ENCODE data around the gene ELP5.

ELP5 gene

DNA sequence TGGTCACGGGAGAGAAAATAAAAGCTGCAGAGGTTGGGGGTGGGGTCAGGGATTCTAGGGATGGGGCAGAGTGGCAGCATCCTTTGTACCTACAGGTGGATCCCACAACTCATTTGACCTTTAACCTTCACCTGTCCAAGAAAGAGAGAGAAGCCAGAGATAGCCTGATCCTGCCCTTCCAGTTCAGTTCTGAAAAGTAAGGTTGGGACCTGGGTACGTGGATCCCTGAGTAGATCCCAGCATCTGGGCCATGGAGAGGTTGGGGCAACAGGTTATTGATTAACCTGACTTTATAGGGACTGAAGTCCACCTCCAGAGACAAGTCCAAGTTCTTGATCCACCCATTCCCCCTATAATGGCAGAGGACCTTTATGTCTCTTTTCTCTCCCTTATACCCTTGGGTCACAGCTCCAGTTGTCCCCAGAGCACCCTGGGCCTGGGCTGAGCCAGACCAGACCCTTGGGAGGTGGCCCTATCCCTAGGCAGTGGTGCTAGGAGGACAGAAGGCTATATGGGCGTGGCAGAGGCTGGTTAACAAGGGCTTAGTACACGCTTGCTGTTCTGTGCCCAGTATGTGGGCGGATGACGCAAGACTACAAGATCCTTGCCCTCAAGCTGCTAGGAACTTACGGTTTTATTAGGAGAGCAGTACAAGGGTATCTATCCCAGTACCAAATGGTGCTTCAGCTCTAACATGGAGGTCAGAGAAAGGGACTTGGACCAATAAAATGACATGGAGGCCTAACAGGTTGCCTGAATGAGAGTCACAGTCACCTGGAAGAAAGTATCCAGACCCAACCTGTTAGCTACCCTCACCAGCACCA is 6.9 kb downstream of the ELP5 start:
- no peak for DNase-seq

DNA sequence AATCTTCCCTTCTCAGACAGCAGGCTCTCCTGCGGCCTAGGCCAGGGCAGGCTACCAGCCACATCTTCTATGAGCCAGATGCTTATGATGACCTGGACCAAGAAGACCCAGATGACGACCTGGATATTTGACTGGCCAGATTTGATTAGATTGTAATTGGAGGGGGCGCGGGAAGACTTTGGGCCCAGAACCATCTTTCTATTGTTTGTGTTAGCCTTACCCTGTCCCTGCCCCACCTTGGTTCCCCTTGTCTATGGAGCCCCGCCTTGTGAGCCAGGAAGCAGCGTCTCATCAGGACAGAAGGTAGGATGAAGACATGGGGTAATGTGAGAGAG is 7.5 kb downstream of the ELP5 start:
- DNase-seq: no peak

- DNase-seq: no peak
Measured at GRCh38 chr17:7260151-7260550, 8.1 kb downstream of the ELP5 start.

- no peak for DNase-seq
Measured at GRCh38 chr17:7260651-7261378, 8.8 kb downstream of the ELP5 start.

GRCh38 chr17:7261379-7262191 is 9.6 kb downstream of the ELP5 start:
- no peak for DNase-seq

DNA sequence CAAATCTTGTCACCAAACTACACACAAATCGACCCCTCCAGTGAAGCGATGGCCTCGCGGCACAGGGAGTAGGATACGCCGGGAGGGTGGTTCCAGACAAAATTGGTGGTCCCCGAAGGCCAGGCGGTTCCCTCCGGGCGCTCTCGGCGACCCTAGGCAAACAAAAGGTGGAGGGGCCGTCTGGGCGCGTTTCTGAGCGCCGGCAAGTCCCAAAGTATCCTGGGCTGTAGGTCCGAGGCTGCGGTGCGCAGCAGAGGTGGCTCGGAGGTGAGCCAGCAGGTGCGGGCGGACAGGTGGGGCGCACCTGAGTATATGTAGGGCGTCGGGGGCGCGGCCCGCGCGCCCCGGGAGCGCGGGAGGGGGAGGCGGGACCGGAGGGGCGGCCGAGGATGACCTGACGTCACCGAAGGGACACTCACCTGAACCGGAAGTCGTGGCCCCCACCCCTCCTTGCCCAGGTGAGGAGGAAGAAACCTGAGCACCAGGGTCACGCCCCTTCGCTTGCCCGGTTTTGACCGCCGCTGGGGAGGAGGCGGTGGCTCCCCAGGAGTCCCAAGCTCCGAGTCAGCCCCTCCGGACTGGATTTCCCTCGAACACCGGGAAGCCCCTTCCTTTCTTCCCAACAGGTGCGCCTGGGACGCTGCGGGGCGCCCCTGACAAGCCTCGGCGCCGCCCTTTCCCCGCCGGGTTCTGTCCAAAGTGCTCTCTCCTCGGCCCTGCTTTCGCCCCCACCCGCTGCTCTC is 10.3 kb downstream of the ELP5 start, which contains the start of gene CLDN7:
CLDN7 (minus strand) TSS at position 287 of the 743 bp plus-strand sequence. CDS start 435 bp downstream, outside the sequence.
- no peak for DNase-seq

DNA sequence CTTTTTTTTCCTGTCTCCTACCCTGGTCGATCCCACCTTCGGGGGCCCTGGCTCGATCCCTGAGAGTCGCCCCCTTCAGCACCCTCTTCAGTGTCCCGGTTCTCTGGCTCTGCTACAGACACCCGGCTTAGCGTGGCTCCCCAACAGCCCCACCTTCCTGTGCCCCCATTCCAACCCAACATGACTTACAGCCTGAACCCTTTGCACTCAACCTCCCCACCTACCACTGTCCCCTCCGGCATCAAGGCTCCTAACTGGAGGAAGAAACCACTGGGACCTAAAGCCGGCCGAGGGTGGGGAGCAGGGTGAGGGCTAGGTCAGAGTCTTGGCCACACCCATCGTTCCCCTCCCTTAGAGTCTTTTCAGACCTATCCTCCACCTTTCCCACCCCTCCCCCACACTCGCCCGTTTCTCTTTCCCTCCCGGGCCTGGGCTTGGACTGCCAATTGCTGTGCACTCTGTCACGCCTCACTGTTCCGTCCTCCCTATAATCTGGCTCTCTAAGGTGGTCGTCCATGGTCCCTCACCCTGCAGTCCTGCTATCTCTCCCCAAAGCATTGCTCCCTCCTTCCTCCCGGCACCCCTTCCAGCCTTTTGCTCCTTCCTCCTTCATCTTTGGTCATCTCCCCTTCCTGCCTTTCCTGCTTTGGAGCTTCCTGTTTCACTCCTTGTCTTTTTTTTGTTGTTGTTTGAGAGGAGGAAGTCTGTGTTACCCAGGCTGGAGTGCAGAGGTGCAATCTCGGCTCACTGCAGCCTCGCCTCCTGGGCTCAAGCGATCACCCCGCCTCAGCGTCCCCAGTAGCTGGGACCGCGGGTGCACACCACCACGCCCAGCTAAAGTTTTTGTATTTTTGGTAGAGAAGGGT is 11.2 kb downstream of the ELP5 start:
- no peak for DNase-seq

- no peak for DNase-seq
Measured at GRCh38 chr17:7263801-7264078, 11.7 kb downstream of the ELP5 start.

GRCh38 chr17:7266784-7267183 is 14.8 kb downstream of the ELP5 start:
- DNase-seq: no peak

DNA sequence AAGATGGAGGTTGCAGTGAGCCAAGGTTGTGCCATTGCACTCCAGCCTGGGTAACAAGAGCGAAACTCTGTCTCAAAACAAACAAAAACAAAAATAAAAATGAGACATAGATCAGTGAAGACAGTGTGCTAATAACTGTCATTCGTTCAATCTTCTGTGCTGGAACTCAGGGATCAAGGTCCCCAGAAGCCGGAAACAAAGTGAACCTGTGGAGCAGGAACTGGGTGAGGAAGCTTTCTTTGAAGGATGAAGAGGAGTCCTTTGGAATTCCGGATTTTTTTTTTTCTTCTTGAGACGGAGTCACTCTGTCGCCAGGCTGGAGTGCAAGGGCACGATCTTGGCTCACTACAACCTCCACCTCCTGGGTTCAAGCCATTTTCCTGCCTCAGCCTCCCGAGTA is 27.4 kb downstream of the ELP5 start:
- no peak for DNase-seq

- peak; percentile 62 for DNase-seq
Measured at GRCh38 chr17:7280519-7281073, 28.6 kb downstream of the ELP5 start.

GRCh38 chr17:7281074-7281952 is 29.3 kb downstream of the ELP5 start, which contains the start of gene SLC2A4:
TSS of gene SLC2A4 (plus strand) at chr17:7281718. CDS start at chr17:7281935, 217 bp downstream.
- DNase-seq: peak; percentile 92

GRCh38 chr17:7281953-7282751 is 30.1 kb downstream of the ELP5 start:
- no peak for DNase-seq

- no peak for DNase-seq
Measured at GRCh38 chr17:7282752-7283321, 30.8 kb downstream of the ELP5 start.

DNA sequence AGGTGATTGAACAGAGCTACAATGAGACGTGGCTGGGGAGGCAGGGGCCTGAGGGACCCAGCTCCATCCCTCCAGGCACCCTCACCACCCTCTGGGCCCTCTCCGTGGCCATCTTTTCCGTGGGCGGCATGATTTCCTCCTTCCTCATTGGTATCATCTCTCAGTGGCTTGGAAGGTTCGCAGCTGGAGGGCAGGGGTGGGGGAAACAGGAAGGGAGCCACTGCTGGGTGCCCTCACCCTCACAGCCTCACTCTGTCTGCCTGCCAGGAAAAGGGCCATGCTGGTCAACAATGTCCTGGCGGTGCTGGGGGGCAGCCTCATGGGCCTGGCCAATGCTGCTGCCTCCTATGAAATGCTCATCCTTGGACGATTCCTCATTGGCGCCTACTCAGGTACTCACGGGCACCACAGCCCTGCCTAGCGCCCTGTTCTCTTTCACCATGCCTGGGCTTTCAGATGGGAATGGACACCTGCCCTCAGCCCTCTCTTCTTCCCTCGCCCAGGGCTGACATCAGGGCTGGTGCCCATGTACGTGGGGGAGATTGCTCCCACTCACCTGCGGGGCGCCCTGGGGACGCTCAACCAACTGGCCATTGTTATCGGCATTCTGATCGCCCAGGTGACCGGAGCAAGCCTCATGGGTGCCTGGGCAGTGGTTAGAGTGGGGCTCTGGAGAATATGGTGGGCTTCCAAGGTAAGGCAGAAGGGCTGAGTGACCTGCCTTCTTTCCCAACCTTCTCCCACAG is 31.6 kb downstream of the ELP5 start:
- no peak for DNase-seq

- no peak for DNase-seq
Measured at GRCh38 chr17:7284911-7285310, 32.9 kb downstream of the ELP5 start.

GRCh38 chr17:7285679-7286078 is 33.7 kb downstream of the ELP5 start:
- no peak for DNase-seq

GRCh38 chr17:7289256-7290032 is 37.4 kb downstream of the ELP5 start:
- no peak for DNase-seq

Data from fibroblast of upper back skin (primary cell).